SHP77 treated with DMSO at 0.1 percent for 48 hours (cell line): ENCODE results near the gene ZNF605.
"Not testable (repeated sequence)": the region's sequence is repeated elsewhere in the genome, so short reads cannot be mapped to it uniquely, and the experiment has no call there.

ENCODE experiments used
- DNase-seq: peaks from one replicate; lab custom pipeline; 2025; lab: John Stamatoyannopoulos, UW

ZNF605 gene

DNA sequence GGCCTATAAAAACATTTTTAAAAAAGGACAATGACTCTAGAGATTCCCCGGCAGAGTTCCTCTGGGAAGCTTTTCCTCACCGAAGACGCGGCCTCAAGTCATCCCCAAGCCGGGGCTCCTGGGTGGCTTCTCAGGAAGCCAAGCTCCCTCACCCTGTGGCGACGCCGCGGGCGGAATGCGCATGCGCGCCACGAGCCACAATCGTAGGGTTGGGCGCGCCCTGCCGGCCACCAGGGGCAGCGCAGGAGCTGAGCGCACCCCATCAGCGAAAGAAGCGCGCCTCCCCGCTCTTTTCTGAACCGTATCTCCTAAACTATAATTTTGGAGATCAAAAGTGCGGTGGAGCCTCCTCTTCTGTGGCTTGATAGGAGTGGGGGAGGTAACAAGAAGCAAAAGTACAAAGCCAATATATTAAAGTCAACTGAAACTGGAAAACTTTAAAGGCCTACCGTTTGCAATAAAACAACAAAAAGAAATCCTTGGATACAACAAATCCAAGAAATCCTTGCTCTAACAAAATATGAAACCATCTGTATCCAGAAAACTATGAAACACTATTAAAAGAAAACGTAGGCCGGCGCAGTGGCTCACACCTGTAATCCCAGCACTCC, 51.3 kb downstream of the ZNF605 start:
- no peak for DNase-seq

DNA sequence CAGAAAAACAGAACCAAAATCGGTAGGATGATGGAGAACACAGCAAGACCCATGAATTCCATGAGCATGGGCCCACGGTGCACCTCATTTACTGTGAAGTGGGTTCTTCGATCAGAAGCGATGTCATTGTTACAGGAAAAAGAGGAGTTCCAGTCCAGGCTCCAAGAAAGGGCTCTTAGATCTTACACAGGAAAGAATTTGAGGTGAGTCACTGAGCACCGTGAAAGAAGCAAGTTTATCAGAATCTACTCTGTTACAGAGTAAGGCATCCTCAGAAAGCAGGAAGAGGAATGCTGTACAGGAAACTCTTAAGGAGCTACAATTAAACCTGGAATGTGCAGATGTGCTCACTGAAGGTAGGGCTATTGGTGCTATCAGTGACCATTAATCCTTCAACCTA, 57.1 kb downstream of the ZNF605 start:
- no peak for DNase-seq

- DNase-seq, result no peak
Measured at GRCh38 chr12:132888852-132889251, 67.3 kb downstream of the ZNF605 start.

DNA sequence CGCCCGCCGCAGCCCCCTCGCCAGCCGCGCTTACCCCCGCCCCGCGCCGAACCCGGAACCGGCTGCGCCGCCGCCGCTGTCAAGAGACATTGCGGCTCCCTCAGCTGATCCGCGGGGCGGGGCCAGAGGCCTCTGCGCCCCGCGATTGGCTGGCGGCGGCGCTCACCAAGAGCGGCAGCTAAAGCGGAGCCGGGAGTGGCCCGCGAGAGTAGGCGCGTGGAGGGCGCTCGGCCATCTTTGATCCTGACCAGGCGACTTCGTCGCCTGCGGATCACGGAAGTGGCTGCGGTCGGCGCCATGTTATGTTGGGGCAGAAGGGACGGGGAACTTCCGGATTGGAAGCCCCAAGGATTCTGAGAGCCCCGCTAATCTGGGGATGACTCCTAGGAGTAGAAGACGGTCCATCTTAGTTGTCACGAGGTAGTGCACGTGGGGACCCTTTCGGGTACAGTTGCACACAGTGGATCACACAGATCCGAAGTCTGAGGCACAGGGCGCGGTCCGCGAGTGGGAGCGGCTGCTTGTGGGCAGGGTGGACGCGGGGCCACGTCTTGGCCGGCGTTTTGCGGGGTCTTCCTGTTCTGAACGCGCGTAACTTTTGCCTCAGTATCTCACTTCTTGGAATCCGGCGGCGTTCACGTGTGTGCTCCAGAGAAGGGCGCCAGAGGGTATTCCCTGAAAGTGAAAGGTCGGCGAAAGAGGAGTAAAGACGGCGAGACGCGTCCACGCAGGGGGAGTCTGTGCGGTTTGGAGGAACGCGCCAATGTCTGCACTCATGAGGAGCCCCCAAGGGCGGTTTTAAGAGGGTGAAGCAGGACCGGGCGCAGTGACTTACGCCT, 68.4 kb downstream of the ZNF605 start, which contains the start of gene CHFR:
CHFR (minus strand) TSS at position 93 of the 839 bp plus-strand sequence. CDS start 277 bp downstream, outside the sequence.
- DNase-seq, result peak; percentile 98

DNA sequence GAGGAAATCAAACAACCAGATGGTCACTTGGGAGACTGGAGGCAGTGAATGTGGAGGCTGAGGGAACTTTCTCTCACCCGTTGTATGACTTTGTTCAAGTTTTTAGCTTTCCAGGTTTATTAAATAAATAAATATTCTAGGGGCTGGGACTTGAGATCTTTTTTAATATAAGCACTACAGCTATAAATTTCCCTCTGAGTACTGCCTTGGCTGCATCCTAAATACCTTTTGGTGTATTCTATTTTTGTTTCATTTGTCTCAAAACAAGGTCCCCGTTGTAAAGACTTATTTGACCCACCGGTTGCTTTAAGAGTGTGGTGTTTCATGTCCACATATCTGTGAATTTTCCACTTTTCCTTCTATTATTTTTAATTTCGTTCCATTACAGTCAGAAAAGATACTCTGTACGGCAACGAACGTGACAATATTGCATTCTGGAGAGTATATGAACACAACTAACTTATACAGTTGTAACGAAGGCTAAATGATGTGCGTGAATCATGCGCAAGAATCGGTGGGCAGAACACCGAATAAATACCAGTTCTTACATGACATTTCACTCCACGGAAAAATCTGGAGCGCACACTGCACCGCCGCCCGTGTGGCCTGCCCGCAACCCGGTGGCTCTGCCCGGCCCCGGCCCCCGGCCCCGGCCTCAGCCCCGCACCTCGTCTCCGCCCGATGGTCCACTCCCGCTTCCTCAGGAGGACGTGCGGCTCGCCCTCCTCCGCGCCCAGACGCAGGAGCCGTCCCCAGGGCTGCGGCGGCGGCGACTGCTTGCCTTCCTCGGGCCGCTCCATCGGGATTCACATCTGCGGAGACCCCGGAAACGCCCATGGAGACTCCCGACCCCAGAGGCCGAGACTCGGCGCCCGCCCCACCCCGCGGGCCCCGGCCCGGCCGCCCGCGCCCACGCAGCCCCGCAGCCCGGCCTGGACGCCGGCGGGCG, 69.3 kb downstream of the ZNF605 start:
- peak; percentile 19 for DNase-seq

GRCh38 chr12:132881818-132882217, 74.3 kb downstream of the ZNF605 start:
- DNase-seq, result no peak

GRCh38 chr12:132874620-132875019, 81.5 kb downstream of the ZNF605 start:
- DNase-seq, result not testable (repeated sequence)

DNA sequence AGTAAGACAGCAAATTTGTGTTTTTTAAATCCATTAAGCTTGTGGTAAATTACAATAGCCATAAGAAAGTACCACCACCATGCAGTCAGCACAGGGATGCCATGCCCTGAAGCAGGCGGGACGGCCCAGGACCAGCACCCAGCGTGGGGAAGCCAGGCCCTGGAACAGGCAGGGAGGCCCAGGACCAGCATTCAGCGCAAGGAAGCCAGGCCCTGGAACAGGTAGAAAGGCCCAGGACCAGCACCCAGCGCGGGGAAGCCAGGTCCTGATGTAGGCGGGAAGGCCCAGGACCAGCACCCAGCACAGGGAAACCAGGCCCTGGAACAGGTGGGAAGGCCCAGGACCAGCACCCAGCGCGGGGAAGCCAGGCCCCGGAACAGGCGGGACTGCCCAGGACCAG, 81.9 kb downstream of the ZNF605 start:
- DNase-seq, result no peak

GRCh38 chr12:132873724-132874123, 82.4 kb downstream of the ZNF605 start:
- DNase-seq, result no peak

DNA sequence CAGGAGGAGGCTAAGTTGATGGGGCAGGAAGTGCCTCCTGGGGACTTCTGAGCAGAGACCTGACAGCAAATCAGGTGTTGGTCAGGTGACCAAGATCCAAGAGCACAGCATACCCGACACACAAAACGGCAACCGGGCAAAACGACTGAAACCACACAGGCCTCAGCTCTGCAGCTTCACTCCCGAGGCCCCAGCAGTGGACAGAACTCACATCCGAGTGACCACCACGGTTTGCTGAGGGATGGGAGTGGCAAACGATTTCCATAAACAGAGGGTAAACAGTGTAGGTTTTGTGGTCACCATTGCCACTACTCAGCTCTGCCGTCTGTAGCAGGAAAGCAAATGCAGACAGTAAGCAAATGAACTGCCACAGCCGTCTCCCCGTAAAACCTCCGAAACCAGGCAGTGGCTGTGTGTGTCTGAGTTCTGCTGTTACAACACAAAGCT, 83.1 kb downstream of the ZNF605 start:
- no peak for DNase-seq

GRCh38 chr12:132872073-132872855, 83.8 kb downstream of the ZNF605 start:
- no peak for DNase-seq

GRCh38 chr12:132869551-132869950, 86.6 kb downstream of the ZNF605 start:
- no peak for DNase-seq
